ENCODE measurements around the gene C1QL1.

DNA sequence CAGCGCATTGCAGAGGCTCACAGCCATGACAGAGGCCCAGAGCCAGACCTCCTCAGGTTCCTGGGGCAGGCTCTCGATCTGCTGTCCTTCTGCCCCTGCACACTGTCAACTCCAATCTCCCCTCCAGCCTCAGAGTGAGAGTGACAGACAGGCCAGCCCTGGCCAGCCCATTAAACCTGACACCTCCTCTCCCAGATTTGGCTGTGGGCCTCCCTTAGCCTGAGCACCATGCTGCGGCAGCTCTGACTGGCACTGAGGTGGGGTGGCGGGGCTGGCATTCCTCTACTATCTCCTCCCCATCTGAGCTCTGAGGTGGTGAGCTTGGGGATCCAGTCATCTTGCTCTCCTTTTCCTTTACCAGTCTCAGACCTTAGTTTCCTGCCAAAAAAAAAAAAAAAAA, 15.5 kb upstream of the C1QL1 start:
- TF ChIP-seq, protein P1, sequence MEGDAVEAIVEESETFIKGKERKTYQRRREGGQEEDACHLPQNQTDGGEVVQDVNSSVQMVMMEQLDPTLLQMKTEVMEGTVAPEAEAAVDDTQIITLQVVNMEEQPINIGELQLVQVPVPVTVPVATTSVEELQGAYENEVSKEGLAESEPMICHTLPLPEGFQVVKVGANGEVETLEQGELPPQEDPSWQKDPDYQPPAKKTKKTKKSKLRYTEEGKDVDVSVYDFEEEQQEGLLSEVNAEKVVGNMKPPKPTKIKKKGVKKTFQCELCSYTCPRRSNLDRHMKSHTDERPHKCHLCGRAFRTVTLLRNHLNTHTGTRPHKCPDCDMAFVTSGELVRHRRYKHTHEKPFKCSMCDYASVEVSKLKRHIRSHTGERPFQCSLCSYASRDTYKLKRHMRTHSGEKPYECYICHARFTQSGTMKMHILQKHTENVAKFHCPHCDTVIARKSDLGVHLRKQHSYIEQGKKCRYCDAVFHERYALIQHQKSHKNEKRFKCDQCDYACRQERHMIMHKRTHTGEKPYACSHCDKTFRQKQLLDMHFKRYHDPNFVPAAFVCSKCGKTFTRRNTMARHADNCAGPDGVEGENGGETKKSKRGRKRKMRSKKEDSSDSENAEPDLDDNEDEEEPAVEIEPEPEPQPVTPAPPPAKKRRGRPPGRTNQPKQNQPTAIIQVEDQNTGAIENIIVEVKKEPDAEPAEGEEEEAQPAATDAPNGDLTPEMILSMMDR (IDR thresholded peaks at IDR 0.05; ENCODE audit: low read depth, low read length) = no peak
- TF ChIP-seq EZH2phosphoT487 (IDR thresholded peaks at IDR 0.05; ENCODE audit: low read depth) = no peak
